Measurements from ENCODE around the gene DNM2.

DNA sequence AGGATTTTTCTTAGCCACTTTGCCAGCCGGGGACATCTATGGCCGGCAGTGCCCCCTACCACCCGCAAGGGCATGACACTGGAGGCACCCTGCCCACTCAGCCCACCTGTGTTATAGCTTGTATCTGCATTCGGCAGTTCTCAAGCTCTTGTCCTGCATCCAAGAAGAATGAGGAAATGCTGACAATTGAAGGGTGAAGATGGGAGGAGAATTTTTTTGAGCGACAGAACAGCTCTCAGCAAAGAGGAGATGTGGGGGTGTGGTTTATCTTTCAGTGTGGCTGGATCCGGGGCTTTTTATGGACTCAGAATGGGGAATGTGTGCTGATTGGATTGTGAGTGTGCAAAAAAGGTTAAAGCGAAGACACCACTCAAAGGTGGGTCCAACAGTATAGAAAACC lies 124.9 kb downstream of the DNM2 start:
- TF ChIP-seq TAF1 (IDR thresholded peaks at IDR 0.05; ENCODE audit: borderline replicate concordance, insufficient read depth, low read length) (no peak), POLR2AphosphoS5 (IDR thresholded peaks at IDR 0.05; ENCODE audit: low read depth, low read length) (no peak)
- TF ChIP-seq, protein P1, sequence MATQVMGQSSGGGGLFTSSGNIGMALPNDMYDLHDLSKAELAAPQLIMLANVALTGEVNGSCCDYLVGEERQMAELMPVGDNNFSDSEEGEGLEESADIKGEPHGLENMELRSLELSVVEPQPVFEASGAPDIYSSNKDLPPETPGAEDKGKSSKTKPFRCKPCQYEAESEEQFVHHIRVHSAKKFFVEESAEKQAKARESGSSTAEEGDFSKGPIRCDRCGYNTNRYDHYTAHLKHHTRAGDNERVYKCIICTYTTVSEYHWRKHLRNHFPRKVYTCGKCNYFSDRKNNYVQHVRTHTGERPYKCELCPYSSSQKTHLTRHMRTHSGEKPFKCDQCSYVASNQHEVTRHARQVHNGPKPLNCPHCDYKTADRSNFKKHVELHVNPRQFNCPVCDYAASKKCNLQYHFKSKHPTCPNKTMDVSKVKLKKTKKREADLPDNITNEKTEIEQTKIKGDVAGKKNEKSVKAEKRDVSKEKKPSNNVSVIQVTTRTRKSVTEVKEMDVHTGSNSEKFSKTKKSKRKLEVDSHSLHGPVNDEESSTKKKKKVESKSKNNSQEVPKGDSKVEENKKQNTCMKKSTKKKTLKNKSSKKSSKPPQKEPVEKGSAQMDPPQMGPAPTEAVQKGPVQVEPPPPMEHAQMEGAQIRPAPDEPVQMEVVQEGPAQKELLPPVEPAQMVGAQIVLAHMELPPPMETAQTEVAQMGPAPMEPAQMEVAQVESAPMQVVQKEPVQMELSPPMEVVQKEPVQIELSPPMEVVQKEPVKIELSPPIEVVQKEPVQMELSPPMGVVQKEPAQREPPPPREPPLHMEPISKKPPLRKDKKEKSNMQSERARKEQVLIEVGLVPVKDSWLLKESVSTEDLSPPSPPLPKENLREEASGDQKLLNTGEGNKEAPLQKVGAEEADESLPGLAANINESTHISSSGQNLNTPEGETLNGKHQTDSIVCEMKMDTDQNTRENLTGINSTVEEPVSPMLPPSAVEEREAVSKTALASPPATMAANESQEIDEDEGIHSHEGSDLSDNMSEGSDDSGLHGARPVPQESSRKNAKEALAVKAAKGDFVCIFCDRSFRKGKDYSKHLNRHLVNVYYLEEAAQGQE (IDR thresholded peaks at IDR 0.05; ENCODE audit: insufficient read depth in 1 of 2, low read depth in 2 of 2, low read length in 2 of 2): no peak
